Lower leg skin (tissue), 4 donors: ENCODE results near the gene GPR39. TPM values are rescaled to one million over a fixed set of nuclear protein-coding genes. Genes with fewer than 3 reads are reported as not detected.

Experiments used
- DNase-seq, 2 donors: peaks; one replicate each; pipeline ENCODE4 v3.0.0-alpha.2; 2019; ENCODE audit warnings: low spot score in 2 of 2
- H3K4me3 ChIP-seq: fragments of 200-600 bp; sonication (generic); 2 replicates; pipeline ENCODE4 v1.5.1; 2017; ENCODE audit warnings: mild to moderate bottlenecking, low read depth; ENCODE audit not compliant: poor library complexity, severe bottlenecking
- CTCF ChIP-seq, 3 donors: fragments of 450-650 bp; IDR thresholded peaks; one replicate each; pipeline ENCODE4 v1.5.1; 2016; ENCODE audit warnings: antibody characterized with exemption in 3 of 3, mild to moderate bottlenecking in 3 of 3, moderate library complexity in 2 of 3
- POLR2A ChIP-seq, 2 donors: fragments of 450-650 bp; IDR thresholded peaks; one replicate each; pipeline ENCODE4 v1.6.1; 2016 to 2017; ENCODE audit warnings: antibody characterized with exemption in 2 of 2, mild to moderate bottlenecking in 1 of 2, moderate library complexity in 1 of 2
- WGBS, 2 donors: methylation state at CpG; one replicate each; pipeline ENCODE4 v1.1.5; 2018; 5-methylcytosine and 5-hydroxymethylcytosine counted together
- intact Hi-C: fragments of 100-400 bp; cut with DNase I; formaldehyde crosslinking; loops from one replicate; pipeline ENCODE4 v1.15.0; 2023; ENCODE audit warnings: low total_unique reads
- total RNA-seq, 4 donors: library from RNA; depleted of rRNA; stranded (reverse); fragments of >200 nt; gene quantifications; one replicate each; pipeline ENCODE4 v1.1.0, GENCODE V29; 2016

GPR39 gene
- total RNA-seq, 4 donors from 2014 or later = 0.30 to 2.8 (median 2.0) TPM

- H3K4me3 ChIP-seq = no peak overlapping the region
- no peak for DNase-seq
- TF ChIP-seq POLR2A (IDR thresholded peaks at IDR 0.05) (no peak), CTCF (IDR thresholded peaks at IDR 0.05) (no peak)
- intact Hi-C loops = no loop called here
Observed at GRCh38 chr2:132640116-132640515, 223.5 kb downstream of the GPR39 start.

- H3K4me3 ChIP-seq = no peak overlapping the region
- intact Hi-C loops = no loop called here
- no peak for DNase-seq
- TF ChIP-seq CTCF (IDR thresholded peaks at IDR 0.05) (no peak), POLR2A (IDR thresholded peaks at IDR 0.05) (no peak)
Observed at GRCh38 chr2:132641819-132642218, 225.2 kb downstream of the GPR39 start.

- intact Hi-C loops = no loop called here
- no peak overlapping the region for H3K4me3 ChIP-seq
- 89% methylated on average over 2 of the region's 2 CpGs for WGBS, 2 donors
Observed at GRCh38 chr2:132642415-132642814, 225.8 kb downstream of the GPR39 start.

GRCh38 chr2:132645176-132645575 lies 228.6 kb downstream of the GPR39 start:
- intact Hi-C loops = no loop called here
- TF ChIP-seq CTCF (IDR thresholded peaks at IDR 0.05) (no peak), POLR2A (IDR thresholded peaks at IDR 0.05) (no peak)
- WGBS, 2 donors = 83 to 85% methylated on average over 34 to 35 of the region's 35 CpGs
- DNase-seq = no peak
- H3K4me3 ChIP-seq = no peak overlapping the region

More at GRCh38 chr2:132642415-132642814, 225.8 kb downstream of the GPR39 start:
- DNase-seq = no peak
- TF ChIP-seq POLR2A (IDR thresholded peaks at IDR 0.05) = no peak
- no peak for TF ChIP-seq CTCF (IDR thresholded peaks at IDR 0.05)

GRCh38 chr2:132645722-132646539 lies 229.3 kb downstream of the GPR39 start:
- H3K4me3 ChIP-seq = no peak overlapping the region
- DNase-seq = no peak
- no peak for TF ChIP-seq POLR2A (IDR thresholded peaks at IDR 0.05)
- 82 to 89% methylated on average over 18 of the region's 18 CpGs for WGBS, 2 donors
- intact Hi-C loops = no loop called here

GRCh38 chr2:132646540-132647108 lies 230.0 kb downstream of the GPR39 start:
- H3K4me3 ChIP-seq = no peak overlapping the region
- DNase-seq = no peak
- TF ChIP-seq POLR2A (IDR thresholded peaks at IDR 0.05) (no peak), CTCF (IDR thresholded peaks at IDR 0.05) (no peak)
- intact Hi-C loops = no loop called here
- 82 to 86% methylated on average over 8 of the region's 8 CpGs for WGBS, 2 donors
